WTC11 (cell line): Measurements from ENCODE around the gene ZNF888. TPM values are rescaled to one million over a fixed set of nuclear protein-coding genes. Genes with fewer than 3 reads are reported as not detected.

Experiments used
- ATAC-seq: fragments of 200-7000 bp; cut with Tn5 transposase; 2 replicates; pipeline ENCODE4 v1.10.0; 2021; ENCODE audit warnings: mild to moderate bottlenecking, moderate library complexity
- CTCF ChIA-PET: fragments of 300-600 bp; sonication (Branson Sonifier 250); formaldehyde crosslinking; loops from one replicate; lab custom pipeline; 2021; ENCODE audit warnings: antibody characterized with exemption; lab: Charles Lee
- POLR2A ChIA-PET: fragments of 350-600 bp; sonication (Branson Sonifier 250); formaldehyde crosslinking; loops from one replicate; lab custom pipeline; 2021; ENCODE audit warnings: antibody characterized with exemption; lab: Charles Lee
- DNase-seq: peaks from one replicate; pipeline ENCODE4 v3.0.0; 2021; ENCODE audit warnings: low spot score
- H3K27ac Mint-ChIP-seq: 2 replicates; pipeline ENCODE4 v1.8.0; 2021; ENCODE audit warnings: mixed read lengths
- H3K27me3 Mint-ChIP-seq: 2 replicates; pipeline ENCODE4 v1.8.0; 2021; ENCODE audit warnings: low read depth, mild to moderate bottlenecking, moderate library complexity, mixed read lengths
- H3K36me3 Mint-ChIP-seq: 2 replicates; pipeline ENCODE4 v1.8.0; 2021; ENCODE audit warnings: mixed read lengths
- H3K4me1 Mint-ChIP-seq: 2 replicates; pipeline ENCODE4 v1.8.0; 2022; ENCODE audit warnings: mixed read lengths
- H3K4me3 Mint-ChIP-seq: 2 replicates; pipeline ENCODE4 v1.8.0; 2021; ENCODE audit warnings: mild to moderate bottlenecking, moderate library complexity, mixed read lengths
- H3K9me3 Mint-ChIP-seq: 2 replicates; pipeline ENCODE4 v1.8.0; 2021; ENCODE audit warnings: mixed read lengths
- CREM ChIP-seq: sonication (generic); formaldehyde crosslinking; IDR thresholded peaks from 2 replicates; pipeline ENCODE4 v1.8.1; 2022; ENCODE audit warnings: mild to moderate bottlenecking, missing genetic modification reagents, moderate library complexity
- ESRRA ChIP-seq: sonication (generic); formaldehyde crosslinking; IDR thresholded peaks from 2 replicates; pipeline ENCODE4 v1.8.1; 2022; ENCODE audit warnings: mild to moderate bottlenecking, missing genetic modification reagents, borderline replicate concordance
- ETV6 ChIP-seq: sonication (generic); formaldehyde crosslinking; IDR thresholded peaks from 2 replicates; pipeline ENCODE4 v1.8.1; 2022; ENCODE audit warnings: mild to moderate bottlenecking, missing genetic modification reagents
- JAZF1 ChIP-seq: fragments of 250-450 bp; sonication (Bioruptor Pico); IDR thresholded peaks from 2 replicates; pipeline ENCODE4 v1.9.0; 2021; ENCODE audit warnings: moderate library complexity, mild to moderate bottlenecking, inconsistent platforms
- KAT7 ChIP-seq: sonication (generic); formaldehyde crosslinking; IDR thresholded peaks from 2 replicates; pipeline ENCODE4 v1.8.1; 2023; ENCODE audit warnings: missing genetic modification reagents, mild to moderate bottlenecking, borderline replicate concordance
- NFE2L1 ChIP-seq: sonication (generic); formaldehyde crosslinking; IDR thresholded peaks from 2 replicates; pipeline ENCODE4 v1.8.1; 2023; ENCODE audit warnings: missing genetic modification reagents
- NFYB ChIP-seq: sonication (generic); formaldehyde crosslinking; conservative IDR thresholded peaks from 2 replicates; pipeline ENCODE4 v1.8.0; 2022; ENCODE audit warnings: low read depth, missing genetic modification reagents
- SMAD3 ChIP-seq: sonication (generic); formaldehyde crosslinking; IDR thresholded peaks from 2 replicates; pipeline ENCODE4 v1.8.0; 2022; ENCODE audit warnings: missing genetic modification reagents, mild to moderate bottlenecking, borderline replicate concordance
- TEAD1 ChIP-seq: sonication (generic); formaldehyde crosslinking; IDR thresholded peaks from 2 replicates; pipeline ENCODE4 v1.8.0; 2022; ENCODE audit warnings: mild to moderate bottlenecking, missing genetic modification reagents
- ZNF138 ChIP-seq: sonication (generic); formaldehyde crosslinking; conservative IDR thresholded peaks from 2 replicates; pipeline ENCODE4 v1.8.1; 2022; ENCODE audit warnings: mild to moderate bottlenecking, moderate library complexity, missing genetic modification reagents
- ZNF416 ChIP-seq: fragments of 250-450 bp; sonication (Bioruptor Pico); IDR thresholded peaks from 2 replicates; pipeline ENCODE4 v1.9.0; 2021; ENCODE audit warnings: mild to moderate bottlenecking, inconsistent platforms
- ZNF423 ChIP-seq: fragments of 250-450 bp; sonication (Bioruptor Pico); IDR thresholded peaks from 2 replicates; pipeline ENCODE4 v2.1.2; 2022; ENCODE audit warnings: mild to moderate bottlenecking, moderate library complexity
- total RNA-seq: library from RNA; stranded (reverse); gene quantifications from 3 replicates; pipeline ENCODE4 v1.2.3, GENCODE V29; 2021
- TF ChIP-seq, protein P1 (sequence below): sonication (generic); formaldehyde crosslinking; IDR thresholded peaks from 2 replicates; pipeline ENCODE4 v1.8.1; 2023; ENCODE audit warnings: mild to moderate bottlenecking, missing genetic modification reagents
- TF ChIP-seq, protein P2 (sequence below): fragments of 250-450 bp; sonication (Bioruptor Pico); IDR thresholded peaks from 2 replicates; pipeline ENCODE4 v1.9.0; 2021; ENCODE audit warnings: mild to moderate bottlenecking
- TF ChIP-seq, protein P3 (sequence below): fragments of 200-600 bp; IDR thresholded peaks from 2 replicates; pipeline ENCODE4 v1.8.0; 2022; ENCODE audit warnings: antibody characterized with exemption
- TF ChIP-seq, protein P4 (sequence below): sonication (generic); formaldehyde crosslinking; IDR thresholded peaks from 2 replicates; pipeline ENCODE4 v1.8.1; 2022; ENCODE audit warnings: mild to moderate bottlenecking, missing genetic modification reagents, moderate library complexity, borderline replicate concordance
- TF ChIP-seq, protein P5 (sequence below): sonication (generic); formaldehyde crosslinking; IDR thresholded peaks from 2 replicates; pipeline ENCODE4 v1.8.0; 2023; ENCODE audit warnings: mild to moderate bottlenecking, missing genetic modification reagents
- TF ChIP-seq, protein P6 (sequence below): sonication (generic); formaldehyde crosslinking; IDR thresholded peaks from 2 replicates; pipeline ENCODE4 v1.8.1; 2022; ENCODE audit warnings: low read depth, missing genetic modification reagents, borderline replicate concordance
- TF ChIP-seq, protein P7 (sequence below): sonication (generic); formaldehyde crosslinking; IDR thresholded peaks from 2 replicates; pipeline ENCODE4 v1.8.0; 2023; ENCODE audit warnings: missing genetic modification reagents
- TF ChIP-seq, protein P8 (sequence below): fragments of 250-450 bp; sonication (Bioruptor Pico); IDR thresholded peaks from 2 replicates; pipeline ENCODE4 v1.9.0; 2021; ENCODE audit warnings: mild to moderate bottlenecking

The ZNF888 gene
- total RNA-seq, 1 experiment from 2014 or later = 9.8 TPM

DNA sequence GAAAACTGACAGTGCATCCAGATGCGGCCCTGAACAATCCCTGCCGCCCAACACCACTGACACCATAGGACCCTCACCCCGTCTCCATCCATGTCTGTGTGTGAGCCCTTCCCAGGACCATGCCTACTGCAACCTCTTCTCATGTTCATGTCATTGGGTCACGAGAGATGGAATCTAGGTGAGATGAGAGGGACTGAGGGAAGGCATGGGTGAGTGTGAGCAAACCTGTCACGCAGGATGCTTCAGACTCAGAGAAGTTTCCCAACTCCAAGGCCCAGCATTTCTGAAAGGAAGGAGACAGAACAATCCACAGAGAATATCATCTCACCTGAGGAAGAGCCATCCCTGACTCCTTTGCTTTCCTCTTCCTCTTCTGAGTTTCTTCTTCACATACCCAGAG, 5.7 kb downstream of the ZNF888 start:
- ATAC-seq (no peak), DNase-seq (no peak)
- POLR2A ChIA-PET = no interaction called here
- peaks cover 30% of the 10 kb centered on the region for H3K36me3 Mint-ChIP-seq
- H3K4me3 Mint-ChIP-seq = no peak overlapping the region
- H3K9me3 Mint-ChIP-seq = no peaks in the 10 kb centered on the region
- TF ChIP-seq, protein P1, sequence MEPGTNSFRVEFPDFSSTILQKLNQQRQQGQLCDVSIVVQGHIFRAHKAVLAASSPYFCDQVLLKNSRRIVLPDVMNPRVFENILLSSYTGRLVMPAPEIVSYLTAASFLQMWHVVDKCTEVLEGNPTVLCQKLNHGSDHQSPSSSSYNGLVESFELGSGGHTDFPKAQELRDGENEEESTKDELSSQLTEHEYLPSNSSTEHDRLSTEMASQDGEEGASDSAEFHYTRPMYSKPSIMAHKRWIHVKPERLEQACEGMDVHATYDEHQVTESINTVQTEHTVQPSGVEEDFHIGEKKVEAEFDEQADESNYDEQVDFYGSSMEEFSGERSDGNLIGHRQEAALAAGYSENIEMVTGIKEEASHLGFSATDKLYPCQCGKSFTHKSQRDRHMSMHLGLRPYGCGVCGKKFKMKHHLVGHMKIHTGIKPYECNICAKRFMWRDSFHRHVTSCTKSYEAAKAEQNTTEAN (CRISPR knock-in tag) = no peak
- TF ChIP-seq, protein P2, sequence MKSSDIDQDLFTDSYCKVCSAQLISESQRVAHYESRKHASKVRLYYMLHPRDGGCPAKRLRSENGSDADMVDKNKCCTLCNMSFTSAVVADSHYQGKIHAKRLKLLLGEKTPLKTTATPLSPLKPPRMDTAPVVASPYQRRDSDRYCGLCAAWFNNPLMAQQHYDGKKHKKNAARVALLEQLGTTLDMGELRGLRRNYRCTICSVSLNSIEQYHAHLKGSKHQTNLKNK (CRISPR knock-in tag) = no peak
- TF ChIP-seq NFE2L1 (CRISPR knock-in tag) = no peak
- no peak for TF ChIP-seq SMAD3 (CRISPR knock-in tag)
- TF ChIP-seq, protein P3, sequence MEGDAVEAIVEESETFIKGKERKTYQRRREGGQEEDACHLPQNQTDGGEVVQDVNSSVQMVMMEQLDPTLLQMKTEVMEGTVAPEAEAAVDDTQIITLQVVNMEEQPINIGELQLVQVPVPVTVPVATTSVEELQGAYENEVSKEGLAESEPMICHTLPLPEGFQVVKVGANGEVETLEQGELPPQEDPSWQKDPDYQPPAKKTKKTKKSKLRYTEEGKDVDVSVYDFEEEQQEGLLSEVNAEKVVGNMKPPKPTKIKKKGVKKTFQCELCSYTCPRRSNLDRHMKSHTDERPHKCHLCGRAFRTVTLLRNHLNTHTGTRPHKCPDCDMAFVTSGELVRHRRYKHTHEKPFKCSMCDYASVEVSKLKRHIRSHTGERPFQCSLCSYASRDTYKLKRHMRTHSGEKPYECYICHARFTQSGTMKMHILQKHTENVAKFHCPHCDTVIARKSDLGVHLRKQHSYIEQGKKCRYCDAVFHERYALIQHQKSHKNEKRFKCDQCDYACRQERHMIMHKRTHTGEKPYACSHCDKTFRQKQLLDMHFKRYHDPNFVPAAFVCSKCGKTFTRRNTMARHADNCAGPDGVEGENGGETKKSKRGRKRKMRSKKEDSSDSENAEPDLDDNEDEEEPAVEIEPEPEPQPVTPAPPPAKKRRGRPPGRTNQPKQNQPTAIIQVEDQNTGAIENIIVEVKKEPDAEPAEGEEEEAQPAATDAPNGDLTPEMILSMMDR = no peak
- no peak for TF ChIP-seq ETV6
- no peak for TF ChIP-seq ZNF423 (CRISPR knock-in tag)
- TF ChIP-seq, protein P4, sequence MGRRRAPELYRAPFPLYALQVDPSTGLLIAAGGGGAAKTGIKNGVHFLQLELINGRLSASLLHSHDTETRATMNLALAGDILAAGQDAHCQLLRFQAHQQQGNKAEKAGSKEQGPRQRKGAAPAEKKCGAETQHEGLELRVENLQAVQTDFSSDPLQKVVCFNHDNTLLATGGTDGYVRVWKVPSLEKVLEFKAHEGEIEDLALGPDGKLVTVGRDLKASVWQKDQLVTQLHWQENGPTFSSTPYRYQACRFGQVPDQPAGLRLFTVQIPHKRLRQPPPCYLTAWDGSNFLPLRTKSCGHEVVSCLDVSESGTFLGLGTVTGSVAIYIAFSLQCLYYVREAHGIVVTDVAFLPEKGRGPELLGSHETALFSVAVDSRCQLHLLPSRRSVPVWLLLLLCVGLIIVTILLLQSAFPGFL (CRISPR knock-in tag) = no peak
- TF ChIP-seq, protein P5, sequence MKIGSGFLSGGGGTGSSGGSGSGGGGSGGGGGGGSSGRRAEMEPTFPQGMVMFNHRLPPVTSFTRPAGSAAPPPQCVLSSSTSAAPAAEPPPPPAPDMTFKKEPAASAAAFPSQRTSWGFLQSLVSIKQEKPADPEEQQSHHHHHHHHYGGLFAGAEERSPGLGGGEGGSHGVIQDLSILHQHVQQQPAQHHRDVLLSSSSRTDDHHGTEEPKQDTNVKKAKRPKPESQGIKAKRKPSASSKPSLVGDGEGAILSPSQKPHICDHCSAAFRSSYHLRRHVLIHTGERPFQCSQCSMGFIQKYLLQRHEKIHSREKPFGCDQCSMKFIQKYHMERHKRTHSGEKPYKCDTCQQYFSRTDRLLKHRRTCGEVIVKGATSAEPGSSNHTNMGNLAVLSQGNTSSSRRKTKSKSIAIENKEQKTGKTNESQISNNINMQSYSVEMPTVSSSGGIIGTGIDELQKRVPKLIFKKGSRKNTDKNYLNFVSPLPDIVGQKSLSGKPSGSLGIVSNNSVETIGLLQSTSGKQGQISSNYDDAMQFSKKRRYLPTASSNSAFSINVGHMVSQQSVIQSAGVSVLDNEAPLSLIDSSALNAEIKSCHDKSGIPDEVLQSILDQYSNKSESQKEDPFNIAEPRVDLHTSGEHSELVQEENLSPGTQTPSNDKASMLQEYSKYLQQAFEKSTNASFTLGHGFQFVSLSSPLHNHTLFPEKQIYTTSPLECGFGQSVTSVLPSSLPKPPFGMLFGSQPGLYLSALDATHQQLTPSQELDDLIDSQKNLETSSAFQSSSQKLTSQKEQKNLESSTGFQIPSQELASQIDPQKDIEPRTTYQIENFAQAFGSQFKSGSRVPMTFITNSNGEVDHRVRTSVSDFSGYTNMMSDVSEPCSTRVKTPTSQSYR (CRISPR knock-in tag) = no peak
- no peak for TF ChIP-seq JAZF1 (CRISPR knock-in tag)
- no peak for TF ChIP-seq KAT7 (CRISPR knock-in tag)
- TF ChIP-seq, protein P6, sequence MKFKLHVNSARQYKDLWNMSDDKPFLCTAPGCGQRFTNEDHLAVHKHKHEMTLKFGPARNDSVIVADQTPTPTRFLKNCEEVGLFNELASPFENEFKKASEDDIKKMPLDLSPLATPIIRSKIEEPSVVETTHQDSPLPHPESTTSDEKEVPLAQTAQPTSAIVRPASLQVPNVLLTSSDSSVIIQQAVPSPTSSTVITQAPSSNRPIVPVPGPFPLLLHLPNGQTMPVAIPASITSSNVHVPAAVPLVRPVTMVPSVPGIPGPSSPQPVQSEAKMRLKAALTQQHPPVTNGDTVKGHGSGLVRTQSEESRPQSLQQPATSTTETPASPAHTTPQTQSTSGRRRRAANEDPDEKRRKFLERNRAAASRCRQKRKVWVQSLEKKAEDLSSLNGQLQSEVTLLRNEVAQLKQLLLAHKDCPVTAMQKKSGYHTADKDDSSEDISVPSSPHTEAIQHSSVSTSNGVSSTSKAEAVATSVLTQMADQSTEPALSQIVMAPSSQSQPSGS (CRISPR knock-in tag) = no peak
- TF ChIP-seq ESRRA (CRISPR knock-in tag) = no peak
- TF ChIP-seq, all 79 proteins: peak for 0
- peaks cover 9% of the 10 kb centered on the region for H3K4me1 Mint-ChIP-seq
- H3K27me3 Mint-ChIP-seq = no peaks in the 10 kb centered on the region
- CTCF ChIA-PET = no interaction called here
- H3K27ac Mint-ChIP-seq = no peak overlapping the region; the same call in 1 of the 2 replicates

DNA sequence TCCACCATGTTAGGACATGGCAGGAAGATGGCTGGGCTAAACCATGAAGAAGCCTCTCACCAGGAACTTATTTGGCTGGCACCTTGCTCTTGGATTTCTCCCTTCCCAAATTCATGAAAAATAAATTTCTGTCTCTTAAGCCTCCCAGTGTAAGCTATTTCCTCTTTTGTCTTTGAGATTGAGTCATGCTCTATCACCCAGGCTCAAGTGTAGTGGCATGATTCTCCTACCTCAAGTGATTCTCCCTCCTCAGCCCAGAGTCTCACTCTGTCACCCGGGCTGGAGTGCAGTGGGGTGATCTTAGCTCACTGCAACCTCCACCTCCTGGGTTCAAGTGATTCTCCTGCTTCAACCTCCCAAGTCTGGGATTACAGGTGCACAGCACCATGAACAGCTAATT, 12.6 kb downstream of the ZNF888 start:
- Mint-ChIP-seq H3K27me3 (no peaks in the 10 kb centered on the region; the same call in 1 of the 2 replicates), H3K4me1 (no peaks in the 10 kb centered on the region), H3K27ac (no peak overlapping the region), H3K9me3 (peaks cover 19% of the 10 kb centered on the region), H3K36me3 (peaks cover 53% of the 10 kb centered on the region), H3K4me3 (no peak overlapping the region)
- no peak for DNase-seq
- ChIA-PET POLR2A (no interaction called here), CTCF (interaction anchor here (0.7 kb wide), 1 partner anchor 109 kb away, joined by 3 read pairs; no protein-coding TSS in a partner anchor)
- no peak for ATAC-seq
- TF ChIP-seq, protein P7, sequence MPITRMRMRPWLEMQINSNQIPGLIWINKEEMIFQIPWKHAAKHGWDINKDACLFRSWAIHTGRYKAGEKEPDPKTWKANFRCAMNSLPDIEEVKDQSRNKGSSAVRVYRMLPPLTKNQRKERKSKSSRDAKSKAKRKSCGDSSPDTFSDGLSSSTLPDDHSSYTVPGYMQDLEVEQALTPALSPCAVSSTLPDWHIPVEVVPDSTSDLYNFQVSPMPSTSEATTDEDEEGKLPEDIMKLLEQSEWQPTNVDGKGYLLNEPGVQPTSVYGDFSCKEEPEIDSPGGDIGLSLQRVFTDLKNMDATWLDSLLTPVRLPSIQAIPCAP (CRISPR knock-in tag) = no peak
- TF ChIP-seq, protein P8, sequence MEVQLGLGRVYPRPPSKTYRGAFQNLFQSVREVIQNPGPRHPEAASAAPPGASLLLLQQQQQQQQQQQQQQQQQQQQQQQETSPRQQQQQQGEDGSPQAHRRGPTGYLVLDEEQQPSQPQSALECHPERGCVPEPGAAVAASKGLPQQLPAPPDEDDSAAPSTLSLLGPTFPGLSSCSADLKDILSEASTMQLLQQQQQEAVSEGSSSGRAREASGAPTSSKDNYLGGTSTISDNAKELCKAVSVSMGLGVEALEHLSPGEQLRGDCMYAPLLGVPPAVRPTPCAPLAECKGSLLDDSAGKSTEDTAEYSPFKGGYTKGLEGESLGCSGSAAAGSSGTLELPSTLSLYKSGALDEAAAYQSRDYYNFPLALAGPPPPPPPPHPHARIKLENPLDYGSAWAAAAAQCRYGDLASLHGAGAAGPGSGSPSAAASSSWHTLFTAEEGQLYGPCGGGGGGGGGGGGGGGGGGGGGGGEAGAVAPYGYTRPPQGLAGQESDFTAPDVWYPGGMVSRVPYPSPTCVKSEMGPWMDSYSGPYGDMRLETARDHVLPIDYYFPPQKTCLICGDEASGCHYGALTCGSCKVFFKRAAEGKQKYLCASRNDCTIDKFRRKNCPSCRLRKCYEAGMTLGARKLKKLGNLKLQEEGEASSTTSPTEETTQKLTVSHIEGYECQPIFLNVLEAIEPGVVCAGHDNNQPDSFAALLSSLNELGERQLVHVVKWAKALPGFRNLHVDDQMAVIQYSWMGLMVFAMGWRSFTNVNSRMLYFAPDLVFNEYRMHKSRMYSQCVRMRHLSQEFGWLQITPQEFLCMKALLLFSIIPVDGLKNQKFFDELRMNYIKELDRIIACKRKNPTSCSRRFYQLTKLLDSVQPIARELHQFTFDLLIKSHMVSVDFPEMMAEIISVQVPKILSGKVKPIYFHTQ = no peak
- TF ChIP-seq SMAD3 (CRISPR knock-in tag) (no peak), TEAD1 (CRISPR knock-in tag) (no peak), ZNF416 (CRISPR knock-in tag) (no peak), CREM (CRISPR knock-in tag) (no peak), NFYB (CRISPR knock-in tag) (no peak), ZNF138 (CRISPR knock-in tag) (no peak)
